LHCN-M2 (cell line): ENCODE results near the gene ALKBH6. TPM values are rescaled to one million over a fixed set of nuclear protein-coding genes. Genes with fewer than 3 reads are reported as not detected.
"Not testable (repeated sequence)": the region's sequence is repeated elsewhere in the genome, so short reads cannot be mapped to it uniquely, and the experiment has no call there.

Source experiments
- DNase-seq: peaks from one replicate; pipeline ENCODE4 v3.0.0-alpha.2; 2012; ENCODE audit warnings: low read depth
- polyA plus RNA-seq: library from polyadenylated mRNA; unstranded; fragments of >200 nt; gene quantifications from one replicate; pipeline ENCODE4 v1.2.1, GENCODE V29; 2012; ENCODE audit warnings: missing spikeins
- total RNA-seq: library from RNA; depleted of rRNA; stranded (reverse); fragments of >200 nt; gene quantifications from 2 replicates; pipeline ENCODE4 v1.2.3, GENCODE V29; 2014; rRNA removed

The ALKBH6 gene
- total RNA-seq = 32.6 and 39.6 TPM in 2 replicates
- 32.9 TPM for polyA plus RNA-seq

DNA sequence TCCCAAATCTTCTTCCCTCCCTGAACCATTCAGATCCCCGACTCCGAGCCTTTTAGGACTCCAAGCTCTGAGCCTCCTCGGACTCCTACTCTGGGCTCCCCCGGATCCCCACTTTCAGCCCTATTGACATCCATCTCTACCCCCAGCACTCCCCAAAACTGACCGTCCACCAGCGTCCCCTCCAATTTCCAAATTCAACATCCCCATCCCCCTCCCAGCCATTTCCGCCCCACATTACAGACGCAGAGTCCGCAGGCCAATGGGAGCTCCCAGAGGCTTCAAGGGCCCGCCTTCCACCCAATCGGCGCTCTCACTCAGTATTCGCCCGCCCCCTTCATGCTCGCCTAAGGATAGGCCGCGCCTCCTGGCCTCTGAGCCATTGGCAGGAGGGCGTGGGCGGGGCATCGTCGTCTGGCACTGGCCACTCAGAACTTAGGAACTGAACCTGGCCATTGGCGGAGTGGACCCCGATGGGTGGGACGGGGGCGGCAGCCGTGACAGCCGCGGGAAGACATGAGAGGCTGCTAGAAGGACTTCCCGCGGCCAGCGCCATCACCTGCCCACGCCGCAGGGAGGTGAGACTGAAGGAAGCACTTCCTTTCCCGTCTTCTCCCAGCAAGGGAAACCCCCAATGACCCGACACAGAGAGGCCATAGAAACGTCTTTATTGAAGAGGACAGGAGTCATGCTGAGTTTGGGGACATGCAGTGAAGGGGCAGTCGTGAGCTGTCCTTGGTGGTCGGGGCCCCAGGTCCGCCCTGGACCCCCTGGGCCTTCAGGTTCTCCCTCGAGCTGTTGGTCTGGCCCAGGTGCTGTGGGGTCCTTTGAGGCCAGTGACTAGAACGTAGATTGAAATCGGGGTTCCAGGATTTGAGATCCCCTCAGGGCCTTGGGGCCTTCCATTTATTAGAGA lies at the start of gene ALKBH6:
Gene ALKBH6 (minus strand): TSS at position 202 of the 913 bp plus-strand sequence. CDS start 816 bp downstream, outside the sequence.
- peak; percentile 98 for DNase-seq

- DNase-seq = no peak
Measured at GRCh38 chr19:36061367-36061766, 47.4 kb upstream of the ALKBH6 start.

DNA sequence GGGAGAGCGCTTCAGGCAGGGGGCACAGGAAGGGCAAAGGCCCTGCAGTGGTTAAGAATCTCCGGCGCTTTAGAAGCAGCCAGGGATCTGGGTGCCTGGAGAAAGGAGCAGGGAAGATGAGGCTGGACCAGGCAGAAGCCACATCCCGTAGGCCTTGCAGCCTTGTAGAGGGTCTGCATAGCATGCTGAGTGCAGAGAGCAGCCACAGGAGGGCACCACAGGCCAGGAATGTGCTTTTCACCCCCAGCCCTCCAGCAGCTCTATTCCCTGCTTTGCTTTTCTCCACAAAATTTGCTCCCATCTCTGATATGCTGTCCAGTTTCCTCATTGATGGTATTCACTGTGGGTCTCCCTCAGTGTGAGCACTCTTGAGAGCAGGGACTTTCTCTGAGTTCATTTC lies 46.4 kb upstream of the ALKBH6 start:
- DNase-seq = no peak

- no peak for DNase-seq
Measured at GRCh38 chr19:36059180-36059910, 45.3 kb upstream of the ALKBH6 start.

GRCh38 chr19:36058481-36059179 lies 44.6 kb upstream of the ALKBH6 start:
- DNase-seq = no peak

DNA sequence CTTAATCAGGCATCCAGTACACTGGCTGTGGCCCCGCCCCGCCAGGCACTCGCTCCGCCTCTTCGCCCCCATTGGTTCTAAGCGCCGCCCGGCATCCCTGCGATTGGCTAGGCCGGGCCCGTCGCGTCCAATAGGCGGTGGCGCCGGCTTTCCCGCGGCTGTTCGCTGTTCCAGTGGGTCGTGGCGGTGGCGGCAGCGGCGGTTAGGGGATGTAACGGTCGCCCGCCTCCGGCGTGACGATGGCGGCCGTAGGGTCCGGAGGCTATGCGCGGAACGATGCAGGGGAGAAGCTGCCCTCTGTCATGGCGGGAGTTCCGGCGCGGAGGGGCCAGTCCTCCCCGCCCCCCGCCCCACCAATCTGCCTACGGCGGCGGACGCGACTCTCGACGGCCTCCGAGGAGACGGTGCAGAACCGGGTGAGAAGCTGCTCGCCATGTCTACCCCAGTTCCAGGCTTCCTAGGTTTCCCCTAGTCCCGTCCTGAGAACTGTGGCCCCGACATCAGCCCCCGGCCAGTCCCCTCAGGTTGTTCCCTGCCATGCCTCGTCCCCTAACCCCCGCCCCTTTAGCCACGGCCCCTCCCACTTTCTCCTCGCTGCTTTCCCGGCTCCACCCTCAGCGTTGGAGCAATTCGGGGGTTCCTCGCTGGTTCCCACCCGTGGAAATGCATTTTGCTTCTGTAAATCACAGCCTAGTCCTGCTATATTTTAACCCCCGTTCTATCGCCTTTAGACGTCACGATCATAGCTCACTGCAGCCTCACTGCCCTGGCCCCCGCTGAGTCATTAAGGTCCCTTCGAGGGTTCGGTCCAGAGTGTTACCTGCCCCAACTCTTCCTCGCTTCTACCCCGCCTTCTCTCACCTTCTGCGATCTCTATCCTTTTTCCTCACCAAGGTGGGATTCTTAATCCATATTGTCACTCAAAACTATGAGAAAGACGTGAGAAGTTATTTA lies 41.0 kb upstream of the ALKBH6 start, which contains the start of gene WDR62:
Gene WDR62 (plus strand): TSS at position 165 of the 954 bp plus-strand sequence. CDS start 75 bp downstream, at position 240.
- DNase-seq = peak; percentile 89

- DNase-seq = peak; percentile 99
Measured at GRCh38 chr19:36054119-36054732, 40.2 kb upstream of the ALKBH6 start, which contains the start of gene THAP8. THAP8 (minus strand) TSS chr19:36054285; CDS start chr19:36054217, 68 bp downstream.

- no peak for DNase-seq
Measured at GRCh38 chr19:36051637-36052036, 37.6 kb upstream of the ALKBH6 start.

DNA sequence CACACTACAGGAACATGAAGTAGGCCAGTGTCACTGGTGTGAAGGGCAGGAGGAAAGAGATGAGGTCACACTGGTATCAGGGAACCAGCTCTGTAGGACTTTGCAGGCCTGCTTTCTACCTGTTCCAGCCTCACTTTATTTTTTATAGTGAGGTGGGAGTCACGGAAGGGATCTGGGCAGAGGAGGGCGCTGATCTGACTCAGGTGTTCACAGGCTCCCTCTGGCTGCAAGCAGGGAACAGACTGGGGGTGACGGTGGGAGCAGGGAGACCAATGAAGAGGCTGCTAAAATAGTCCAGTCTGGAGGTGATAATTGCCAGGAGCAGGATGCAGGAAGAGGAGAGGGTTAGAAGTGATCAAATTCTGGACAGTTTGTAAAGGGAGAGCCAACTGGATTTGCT lies 37.2 kb upstream of the ALKBH6 start:
- no peak for DNase-seq

DNA sequence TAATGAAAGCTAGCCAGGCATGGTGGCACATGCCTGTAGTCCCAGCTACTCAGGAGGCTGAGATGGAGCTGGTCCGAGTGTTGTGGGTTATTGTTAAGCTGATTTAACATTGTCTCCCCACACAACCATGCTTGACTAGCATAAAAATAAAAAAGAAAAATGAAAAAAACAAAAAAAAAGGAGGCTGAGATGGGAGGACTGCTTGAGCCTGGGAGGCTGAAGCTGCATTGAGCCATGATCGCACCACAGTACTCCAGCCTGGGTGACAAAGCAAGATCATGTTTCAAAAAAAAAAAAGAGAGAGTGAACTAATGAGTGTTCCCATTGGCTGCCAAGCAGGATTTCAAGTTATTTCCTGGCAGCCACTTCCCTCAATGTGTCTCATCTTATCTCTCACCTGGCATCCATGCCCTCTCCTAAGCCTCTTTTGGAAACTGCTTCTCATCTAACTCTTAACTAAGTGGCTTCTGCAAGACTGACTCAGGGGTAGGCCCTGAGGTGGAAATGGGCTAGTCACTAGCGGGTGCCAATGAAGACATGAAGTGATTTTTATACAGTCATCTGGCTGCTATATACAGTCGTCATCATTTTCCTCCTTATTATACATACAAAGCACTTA lies 35.2 kb upstream of the ALKBH6 start:
- DNase-seq = no peak

- DNase-seq = no peak
Measured at GRCh38 chr19:36047835-36048234, 33.8 kb upstream of the ALKBH6 start.

DNA sequence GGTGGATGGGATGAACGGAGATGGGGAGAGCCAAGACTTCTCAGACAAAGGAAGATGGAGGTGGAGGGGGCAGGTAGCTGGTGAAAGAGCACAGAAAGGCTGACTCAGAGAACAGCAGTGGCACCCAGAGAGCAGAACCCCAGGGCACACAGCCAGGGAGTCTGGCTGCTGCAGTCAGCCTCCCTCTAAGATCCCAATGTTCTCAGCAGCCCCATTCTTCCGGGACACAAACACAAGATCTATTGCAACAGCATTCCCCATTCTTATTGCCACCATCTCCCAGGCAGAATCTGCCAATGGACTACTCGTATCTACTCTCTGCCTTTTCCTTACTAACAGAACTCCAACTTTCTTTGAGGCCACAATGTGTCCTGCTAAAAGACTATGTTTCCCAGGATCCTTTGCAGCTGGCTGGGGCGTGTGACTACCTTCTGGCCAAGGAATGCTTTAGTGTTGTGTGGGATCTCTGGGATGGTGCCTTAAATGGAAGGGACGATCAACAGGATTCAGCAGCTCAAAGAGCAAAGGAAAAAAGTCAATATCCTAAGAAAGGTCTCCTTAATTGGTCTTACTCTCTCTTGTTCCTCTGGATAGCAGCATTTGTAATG lies 32.5 kb upstream of the ALKBH6 start:
- no peak for DNase-seq

DNA sequence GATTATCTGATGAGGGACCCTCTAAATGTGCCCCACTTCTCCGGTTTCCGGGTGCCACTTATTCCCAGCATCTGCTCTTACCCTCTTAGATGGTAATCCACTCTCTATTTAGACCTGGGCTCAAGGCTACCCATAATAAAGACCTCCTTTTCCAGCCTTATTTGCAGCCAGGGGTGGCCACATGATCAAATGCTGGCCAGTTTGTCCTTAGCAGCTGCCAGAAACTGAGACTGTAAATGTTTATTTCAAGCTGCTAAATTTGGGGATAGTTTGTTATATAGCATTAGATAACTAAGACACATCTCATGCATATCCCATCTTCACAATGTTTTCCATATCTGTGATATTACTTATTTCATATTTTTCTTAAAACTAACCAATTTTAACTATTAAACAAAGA lies 29.9 kb upstream of the ALKBH6 start:
- DNase-seq = no peak

GRCh38 chr19:36041831-36042230 lies 27.8 kb upstream of the ALKBH6 start:
- DNase-seq = peak; percentile 44

- DNase-seq = not testable (repeated sequence)
Measured at GRCh38 chr19:36041092-36041491, 27.1 kb upstream of the ALKBH6 start.

- no peak for DNase-seq
Measured at GRCh38 chr19:36040495-36040894, 26.5 kb upstream of the ALKBH6 start.

DNA sequence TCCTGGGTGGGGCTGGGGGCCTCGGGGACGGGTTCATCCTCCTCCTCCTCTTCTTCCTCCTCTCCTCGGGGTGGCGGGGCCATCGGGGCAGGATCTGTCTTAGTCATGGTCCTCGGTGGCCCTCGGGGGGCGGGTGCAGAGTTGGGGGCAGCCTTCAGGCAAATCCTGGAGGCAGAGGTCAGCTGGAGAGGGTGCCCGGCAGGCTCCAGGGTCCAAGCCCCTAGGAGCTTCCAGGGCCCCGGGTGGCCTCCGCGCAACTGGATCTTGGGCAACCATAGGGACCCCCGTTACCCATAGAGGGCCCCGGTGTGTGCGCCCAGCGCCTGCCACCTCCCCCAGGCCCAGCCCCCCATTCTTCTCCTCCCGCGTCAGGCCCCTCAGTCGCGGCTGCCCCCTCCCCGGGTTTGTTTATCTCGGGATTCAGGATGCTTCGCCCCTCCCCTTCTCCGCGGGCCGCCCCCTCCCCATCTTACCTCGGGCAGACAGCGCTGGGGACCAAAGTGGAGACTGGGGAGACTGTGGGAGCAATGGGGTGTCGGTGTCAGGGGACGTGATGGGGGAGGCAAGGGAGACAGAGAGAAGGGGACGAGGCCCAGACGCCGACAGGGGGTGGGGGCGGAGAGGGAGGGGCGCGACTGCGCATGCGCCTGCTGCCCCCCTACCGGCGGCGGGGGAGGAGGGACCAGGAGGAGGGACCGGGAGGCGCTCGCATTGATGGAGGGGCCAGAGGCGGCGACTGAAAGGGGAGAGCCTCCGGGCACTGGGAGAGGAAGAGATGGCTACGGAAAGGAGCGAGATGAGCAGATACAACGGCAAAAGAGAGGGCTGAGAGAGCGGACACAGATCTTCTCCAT lies 18.5 kb upstream of the ALKBH6 start, which contains the start of gene CLIP3:
Gene CLIP3 (minus strand): TSS at position 623 of the 854 bp plus-strand sequence. CDS start 516 bp downstream, at position 107.
- peak; percentile 55 for DNase-seq

GRCh38 chr19:36031308-36031707 lies 17.3 kb upstream of the ALKBH6 start:
- DNase-seq = no peak
